GM18870 (cell line): Measurements from ENCODE around the gene THRSP.
"Not testable (repeated sequence)": the region's sequence is repeated elsewhere in the genome, so short reads cannot be mapped to it uniquely, and the experiment has no call there.

Experiments used
- ATAC-seq: cut with Tn5 transposase; IDR thresholded peaks from one replicate; pipeline ENCODE4 v1.9.1; 2021; ENCODE audit warnings: moderate library complexity; ENCODE audit not compliant: unreplicated experiment

THRSP gene

DNA sequence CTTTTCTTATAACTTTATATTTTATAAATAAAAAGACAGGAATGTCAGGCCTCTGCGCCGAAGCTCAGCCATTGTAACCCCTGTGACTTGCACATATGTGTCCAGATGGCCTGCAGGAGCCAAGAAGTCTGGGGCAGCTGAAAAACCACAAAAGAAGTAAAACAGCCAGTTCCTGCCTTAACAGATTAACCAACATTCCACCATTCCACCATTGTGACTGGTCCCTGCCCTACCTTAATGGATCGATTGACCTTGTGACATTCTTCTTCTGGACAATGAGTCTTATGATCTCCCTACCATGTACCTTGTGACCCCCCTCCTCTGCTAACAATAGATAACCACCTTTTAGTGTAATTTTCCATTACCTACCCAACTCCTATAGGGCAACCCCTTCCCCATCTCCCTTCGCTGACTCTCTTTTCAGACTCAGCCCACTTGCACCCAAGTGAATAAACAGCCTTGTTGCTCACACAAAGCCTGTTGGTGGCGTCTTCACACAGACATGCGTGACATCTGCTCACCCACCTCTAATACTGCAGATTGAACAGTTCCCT lies 22.9 kb downstream of the THRSP start:
- not testable (repeated sequence) for ATAC-seq

DNA sequence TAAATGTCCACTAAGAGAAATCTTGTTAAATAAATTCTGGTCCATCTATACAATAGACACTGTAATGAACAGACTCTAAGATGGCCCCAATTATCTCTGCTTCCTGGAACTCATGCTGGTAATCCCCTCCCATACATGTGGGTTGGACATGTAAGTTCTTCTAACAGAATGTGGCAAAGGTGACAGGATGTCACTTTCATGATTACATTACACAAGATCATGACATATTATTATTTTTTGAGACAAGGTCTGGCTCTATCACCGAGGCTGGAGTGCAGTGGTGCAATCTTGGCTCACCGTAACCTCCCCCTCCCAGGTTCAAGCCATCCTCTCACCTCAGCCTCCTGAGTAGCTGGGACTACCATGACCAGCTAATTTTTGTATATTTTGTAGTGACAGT lies 30.6 kb downstream of the THRSP start:
- ATAC-seq: no peak

DNA sequence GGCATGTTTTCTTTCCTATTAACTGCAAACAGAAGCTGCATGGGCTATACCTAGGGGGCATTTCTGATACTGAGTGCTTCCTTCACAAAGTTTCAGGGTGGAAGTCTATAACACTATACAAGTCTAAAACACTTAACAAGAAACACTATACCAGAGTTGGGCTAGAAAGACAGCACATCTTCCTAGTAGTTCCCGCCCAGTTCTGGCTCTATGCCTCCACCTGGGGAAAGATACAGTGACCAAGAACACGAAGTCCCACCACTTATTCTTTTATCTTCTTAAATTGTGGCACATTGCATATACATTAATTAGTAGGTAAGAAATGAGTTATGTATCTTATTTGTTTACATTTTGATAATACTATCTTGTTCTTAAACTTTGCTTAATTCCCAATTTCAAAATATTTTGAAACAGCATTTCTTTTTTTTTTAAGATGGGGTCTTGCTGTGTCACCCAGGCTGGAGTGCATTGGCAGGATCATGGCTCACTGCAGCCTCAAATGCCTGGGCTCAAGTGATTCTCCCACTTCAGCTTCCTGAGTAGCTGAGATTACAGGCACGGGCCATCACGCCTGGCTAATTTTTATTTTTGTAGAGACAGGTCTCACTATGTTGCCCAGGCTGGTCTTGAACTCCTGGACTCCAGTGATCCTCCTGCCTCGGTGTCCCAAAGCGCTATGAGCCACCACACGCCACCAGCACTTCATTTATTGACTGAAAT lies 34.2 kb downstream of the THRSP start:
- ATAC-seq: no peak

DNA sequence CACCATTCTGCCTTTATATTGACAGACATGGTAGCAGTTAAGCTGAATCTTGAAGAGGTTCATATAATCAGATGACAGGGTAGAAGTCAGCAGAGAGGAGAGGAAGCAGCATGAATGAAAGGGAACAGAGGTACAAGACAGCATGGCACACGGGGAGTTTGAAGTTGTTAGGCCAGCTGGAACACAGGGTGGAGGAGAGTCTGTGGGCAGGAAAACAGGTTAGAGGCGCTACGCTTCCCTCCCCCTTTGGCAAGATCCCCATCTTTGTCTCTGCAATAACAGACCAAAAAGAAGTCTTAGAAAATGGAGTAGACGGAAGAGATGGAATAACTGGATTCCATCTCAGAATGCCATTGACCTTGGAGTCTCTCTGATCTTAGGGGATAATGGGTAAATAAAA lies 36.0 kb downstream of the THRSP start:
- ATAC-seq: no peak

DNA sequence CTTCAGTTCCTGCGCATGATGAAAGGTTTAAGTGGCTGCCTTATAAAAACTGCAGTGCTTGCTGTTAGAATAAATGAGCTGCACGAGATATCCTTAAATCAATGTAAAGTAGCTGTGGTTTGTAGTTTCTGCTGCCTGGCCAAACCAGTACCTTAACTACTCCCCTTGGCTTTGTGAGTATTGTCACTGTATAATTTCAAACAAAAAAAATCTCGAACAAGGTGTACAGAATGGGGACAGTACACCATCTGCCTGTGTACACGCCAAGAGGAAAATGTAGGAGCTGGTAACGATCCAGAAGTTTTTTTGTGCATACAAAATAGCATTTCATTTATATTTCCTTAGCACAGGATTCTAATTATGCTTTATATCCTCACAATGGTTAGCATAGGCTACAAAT lies 36.6 kb downstream of the THRSP start:
- ATAC-seq: no peak

DNA sequence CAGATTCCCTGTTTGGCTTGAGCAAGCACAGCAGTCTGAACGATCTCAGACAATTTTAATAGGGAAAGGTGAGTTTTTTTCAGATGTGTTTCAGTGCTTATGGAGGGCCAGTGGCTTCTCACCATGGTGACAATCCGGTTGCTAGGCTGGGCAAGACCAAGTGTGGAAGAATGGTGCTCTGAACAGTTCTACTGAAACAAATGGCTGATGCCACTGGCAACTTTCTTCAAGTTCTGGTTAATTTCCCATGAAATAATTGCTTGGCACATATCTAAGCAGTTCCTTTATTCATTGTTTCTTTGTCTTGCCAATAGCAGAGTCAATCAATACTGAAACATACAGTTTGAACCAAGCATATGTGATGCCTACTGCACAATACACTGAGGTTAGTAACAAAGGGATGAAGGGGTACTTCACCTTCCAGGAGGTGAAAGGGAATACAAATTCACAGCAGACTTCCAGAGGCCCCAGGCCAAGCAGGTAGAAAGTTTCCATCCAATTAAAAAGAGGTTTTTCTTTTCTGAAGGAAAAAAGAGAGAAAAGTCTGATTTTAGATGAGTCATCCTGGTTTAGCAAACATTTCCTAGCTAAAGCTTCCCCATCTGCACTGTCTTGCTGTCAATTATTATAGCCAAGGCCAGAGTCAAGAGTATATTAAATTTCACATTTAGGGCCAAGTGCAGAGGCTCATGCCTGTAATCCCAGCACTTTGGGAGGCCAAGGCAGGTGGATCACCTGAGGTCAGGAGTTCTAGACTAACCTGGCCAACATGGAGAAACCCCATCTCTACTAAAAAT lies 37.2 kb downstream of the THRSP start:
- no peak for ATAC-seq

DNA sequence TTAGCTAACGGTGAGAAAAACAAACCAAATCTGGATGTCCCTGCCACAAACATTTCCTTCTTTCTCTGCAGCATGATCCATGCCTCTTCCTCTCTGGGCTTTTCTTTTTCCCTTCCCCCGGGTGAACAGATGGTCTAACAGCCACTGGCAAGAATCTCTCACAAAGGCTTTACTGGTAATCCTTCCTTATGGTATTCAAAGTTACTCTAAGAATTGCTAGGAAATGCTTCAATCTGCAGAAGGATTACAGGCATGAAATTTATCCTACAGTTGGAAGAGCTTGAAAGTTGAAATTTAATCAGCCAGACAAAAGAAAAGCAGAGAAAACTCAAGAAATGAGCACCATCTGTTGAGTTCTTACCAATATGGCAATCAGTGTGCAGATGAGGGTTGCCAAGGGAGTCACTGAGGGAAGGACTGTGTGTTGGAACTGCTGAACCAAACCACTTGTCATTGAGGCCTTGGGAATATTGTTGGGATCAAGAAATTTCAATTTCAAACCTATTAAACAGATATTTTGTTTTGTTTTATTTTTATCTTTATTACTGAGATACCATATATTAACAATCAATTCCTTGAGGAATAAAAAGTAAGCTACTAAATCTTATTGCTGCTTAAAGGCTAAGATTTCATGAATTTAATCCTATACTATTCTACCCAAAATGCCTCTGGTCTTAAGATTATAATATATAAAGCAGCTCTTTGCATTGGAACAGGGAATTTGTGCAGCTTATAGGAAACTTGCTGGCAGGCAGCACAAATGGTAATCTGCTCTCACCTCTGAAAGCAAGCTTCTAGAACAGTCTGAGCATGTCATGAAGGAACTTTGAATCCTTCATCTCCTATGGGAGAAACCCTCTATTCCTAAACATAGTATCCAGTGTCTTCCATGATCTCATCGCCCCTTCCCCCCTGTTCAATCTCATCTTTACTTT lies 45.7 kb downstream of the THRSP start:
- ATAC-seq: no peak

DNA sequence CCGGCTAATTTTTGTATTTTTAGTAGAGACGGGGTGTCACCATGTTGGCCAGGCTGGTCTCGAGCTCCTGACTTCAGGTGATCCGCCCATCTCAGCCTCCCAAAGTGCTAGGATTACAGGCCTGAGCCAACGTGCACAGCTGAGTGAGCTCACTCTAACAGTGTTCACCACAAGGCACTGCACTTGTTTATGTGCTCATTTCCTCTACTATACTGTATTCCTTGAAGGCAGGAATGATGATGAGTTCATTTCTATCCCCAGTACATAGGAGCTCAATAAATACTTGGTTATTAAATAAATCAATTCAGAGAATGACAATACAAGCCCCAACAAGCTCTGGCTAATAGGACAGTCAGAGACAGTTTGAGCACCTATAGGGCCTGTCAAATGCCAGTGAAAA lies 46.7 kb downstream of the THRSP start:
- ATAC-seq: no peak

DNA sequence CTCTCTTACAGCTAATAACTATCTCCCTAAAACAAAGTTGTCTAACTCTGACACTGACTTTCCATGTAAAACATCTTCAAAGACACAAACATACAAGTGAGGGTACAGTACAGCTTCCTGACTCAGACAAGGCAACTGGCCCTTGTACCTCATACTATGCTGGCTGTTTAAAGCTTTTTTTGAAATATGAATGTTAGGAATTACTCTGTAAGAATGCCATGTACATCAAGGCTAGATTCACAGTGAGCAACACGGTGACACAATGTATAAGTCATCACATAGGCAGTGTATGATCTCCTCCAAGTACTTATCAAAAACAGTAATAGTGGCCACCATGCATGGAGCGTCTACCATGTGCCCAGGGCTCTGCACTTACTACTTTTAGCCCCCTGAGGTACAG lies 47.2 kb downstream of the THRSP start:
- no peak for ATAC-seq

DNA sequence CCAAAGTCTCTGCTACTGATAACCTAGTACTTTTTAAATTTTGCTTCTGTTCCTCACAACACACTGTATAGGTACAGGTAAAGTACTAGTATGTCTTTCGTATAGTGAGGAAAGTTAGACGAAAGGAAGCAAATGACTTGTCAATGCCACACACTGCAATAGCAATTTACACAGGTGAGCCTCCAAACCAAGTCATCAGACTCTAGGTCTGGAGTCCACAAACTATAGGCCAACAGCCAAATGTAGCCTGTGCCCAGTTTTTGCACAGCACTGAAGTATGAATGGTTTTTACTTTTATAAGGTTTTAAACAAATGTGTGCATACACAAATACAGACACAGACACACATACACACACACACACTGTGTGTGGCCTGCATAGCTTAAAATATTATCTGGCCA lies 47.6 kb downstream of the THRSP start:
- ATAC-seq: no peak

DNA sequence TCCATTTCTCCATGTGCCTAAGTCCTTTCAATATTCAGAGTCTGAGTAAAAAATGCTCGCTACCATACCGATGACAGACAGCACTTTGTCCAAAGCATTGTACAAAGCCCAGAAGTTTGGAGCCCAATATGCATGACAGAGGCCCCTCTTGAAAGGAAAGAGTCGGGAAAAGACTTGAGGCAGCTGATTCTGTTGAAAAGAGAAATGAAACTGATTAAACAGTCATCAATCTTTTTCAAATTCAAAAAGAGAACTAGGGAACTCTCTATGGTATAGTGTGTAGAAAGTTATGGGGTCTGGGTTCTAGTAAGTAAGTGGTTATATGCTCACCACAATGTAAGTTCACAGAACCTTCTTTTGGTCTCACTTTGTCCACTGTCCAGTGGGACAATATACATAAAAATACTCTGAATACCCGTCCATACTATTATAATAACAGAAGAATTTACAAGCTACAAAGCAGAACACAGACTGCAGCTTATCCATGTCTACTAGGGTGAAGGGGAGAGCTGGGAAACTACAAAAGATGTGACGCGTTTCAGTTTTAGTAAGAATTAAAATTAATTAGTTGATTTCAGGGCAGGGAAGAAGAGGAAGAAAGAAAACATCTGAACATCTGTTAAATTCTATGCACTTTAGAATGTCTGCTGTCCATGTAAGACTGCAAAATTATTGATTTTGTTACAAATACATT lies 49.1 kb downstream of the THRSP start:
- ATAC-seq: no peak
